HL-60/S4 treated with retinoic acid at 250 ng/mL for 4 days and 3 days (cell line): Measurements from ENCODE around the gene BLTP3B.

Experiments
- in situ Hi-C: fragments of 300-500 bp; cut with MboI; formaldehyde crosslinking; loops from 2 replicates; pipeline ENCODE4 v1.7.0; 2022; ENCODE audit warnings: low sequenced_read_pairs

The BLTP3B gene

DNA sequence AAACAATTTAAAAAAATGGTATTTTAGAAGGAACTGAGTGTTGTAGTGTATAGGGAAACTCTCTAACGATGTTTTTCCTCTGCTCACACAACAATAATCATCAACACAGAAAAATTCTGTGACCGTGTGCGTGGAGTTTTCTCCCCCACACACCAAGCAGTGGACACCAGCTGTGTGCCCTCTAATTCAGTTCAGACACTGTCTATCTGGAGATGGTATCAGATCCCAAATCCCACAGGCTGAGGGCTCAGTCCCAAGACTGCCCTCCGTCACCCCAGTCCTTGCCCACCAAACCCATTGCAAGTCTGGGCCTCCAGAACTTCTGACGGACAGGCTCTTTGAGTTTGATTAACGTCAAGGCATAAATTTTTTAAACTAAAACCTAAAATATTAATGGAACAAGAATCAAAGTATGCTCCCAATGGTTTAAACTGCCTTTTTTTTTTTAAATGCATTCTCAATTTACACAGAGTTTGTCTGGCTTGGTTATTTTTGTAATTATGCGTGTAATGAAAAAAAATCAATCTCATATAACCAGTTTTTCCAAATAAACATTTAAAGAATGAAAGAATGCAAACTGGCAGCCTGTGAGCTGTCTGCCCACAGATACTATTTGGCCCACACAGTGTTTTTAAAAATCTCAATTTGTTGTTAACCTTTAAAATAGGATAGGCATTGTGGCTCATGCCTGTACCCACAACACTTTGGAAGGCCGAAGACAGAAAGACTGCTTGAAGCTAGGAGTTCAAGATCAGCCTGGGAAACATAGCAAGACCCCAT, 19.2 kb downstream of the BLTP3B start:
- in situ Hi-C loops, result no loop called here

DNA sequence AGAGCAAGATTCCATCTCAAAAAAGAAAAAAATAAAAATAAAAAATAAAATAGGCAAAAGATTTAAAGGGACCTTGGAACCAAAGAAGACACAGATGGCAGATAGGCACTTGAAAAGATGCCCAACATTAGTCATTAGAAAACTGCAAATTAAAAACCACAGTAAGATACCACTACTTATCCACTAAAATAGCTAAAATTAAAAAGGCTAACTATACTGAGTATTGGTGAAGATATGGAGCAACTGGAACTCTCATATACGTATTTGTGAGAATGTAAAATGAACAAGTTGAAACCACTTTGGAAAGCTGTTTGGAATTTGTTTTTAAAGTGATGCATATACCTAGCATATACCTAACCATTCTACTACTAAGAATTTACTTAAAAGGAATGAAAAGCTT, 22.3 kb downstream of the BLTP3B start:
- in situ Hi-C loops, result no loop called here

DNA sequence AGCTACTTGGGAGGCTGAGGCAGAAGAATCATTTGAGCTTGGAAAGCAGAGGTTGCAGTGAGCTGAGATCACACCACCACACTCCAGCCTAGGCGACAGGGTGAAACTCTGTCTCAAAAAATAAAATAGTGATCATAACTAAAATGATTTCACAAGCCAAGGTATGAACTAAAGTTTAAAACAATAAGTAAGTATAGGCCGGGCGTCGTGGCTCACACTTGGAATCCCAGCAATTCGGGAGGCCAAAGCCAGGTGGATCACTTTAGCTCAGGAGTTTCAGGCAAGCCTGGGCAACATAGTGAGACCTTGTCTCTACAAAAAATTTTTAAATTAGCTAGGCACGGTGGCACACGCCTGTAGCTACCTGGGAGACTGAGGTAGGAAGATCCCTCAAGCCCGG, 27.4 kb downstream of the BLTP3B start:
- in situ Hi-C loops, result no loop called here

DNA sequence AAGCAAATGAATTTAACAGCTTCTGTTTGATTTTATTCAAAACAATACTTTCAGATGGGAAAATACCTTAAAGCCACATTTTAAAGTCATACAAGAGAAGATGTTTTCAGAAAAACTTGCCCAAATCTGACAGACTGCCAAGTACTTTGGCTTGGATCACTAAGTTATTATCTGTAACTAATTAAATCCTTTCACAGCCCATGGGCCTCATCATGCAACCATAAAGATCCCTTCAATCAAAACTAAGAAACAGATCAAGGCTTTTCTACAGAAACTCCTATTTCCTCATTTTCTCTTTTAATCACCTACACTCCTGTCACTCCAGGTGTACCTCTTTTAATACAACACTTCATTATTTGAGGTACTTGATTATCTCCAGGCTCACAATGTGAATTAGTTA, 28.1 kb downstream of the BLTP3B start:
- in situ Hi-C loops, result no loop called here

DNA sequence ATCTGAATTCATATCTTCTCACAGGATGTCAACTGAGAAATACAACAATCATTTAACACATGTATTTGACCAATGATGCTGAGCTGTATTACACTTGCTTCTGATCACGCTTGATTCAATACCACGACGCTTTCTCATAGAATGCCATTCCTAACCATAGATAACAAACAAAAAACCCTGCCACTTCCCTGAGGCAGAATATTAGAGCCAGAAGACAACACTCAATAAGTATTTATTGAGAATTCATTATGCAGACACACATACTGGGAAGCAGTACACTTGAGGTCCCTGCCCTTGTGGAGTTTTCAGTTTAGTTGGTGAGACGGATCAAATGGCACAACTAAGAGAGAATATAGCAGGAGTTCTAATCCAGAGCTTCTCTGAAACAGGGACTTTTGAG, 32.4 kb downstream of the BLTP3B start:
- in situ Hi-C loops, result no loop called here

DNA sequence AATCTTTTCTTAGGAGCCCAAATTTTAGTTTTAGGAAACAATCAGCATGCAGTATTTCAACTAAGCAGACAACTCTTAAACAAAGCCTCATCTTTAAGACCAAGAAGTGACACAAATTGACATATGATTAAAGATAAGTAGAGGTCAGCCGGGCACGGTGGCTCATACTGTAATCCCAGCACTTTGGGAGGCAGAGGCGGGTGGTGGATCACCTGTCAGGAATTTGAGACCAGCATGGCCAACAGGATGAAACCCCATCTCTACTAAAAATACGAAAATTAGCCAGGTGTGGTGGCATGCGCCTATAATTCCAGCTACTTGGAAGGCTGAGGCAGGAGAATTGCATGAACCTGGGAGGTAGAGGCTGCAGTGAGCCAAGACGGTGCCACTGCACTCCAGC, 35.8 kb downstream of the BLTP3B start:
- in situ Hi-C loops, result no loop called here

DNA sequence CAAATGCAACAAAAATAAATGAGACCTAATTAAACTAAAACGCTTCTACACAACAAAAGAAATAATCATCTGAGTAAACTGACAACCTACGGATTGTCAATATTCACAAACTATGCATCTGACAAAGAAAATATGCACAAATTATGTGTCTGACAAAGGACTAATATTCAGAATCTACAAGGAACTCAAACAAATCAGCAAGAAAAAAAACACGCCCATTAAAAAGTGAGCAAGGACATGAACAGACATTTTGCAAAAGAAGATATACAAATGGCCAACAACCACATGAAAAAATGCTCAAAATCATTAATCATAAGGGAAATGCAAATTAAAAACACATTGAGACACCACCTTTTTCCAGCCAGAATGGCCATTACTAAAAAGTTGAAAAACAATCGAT, 37.0 kb downstream of the BLTP3B start:
- in situ Hi-C loops, result no loop called here

DNA sequence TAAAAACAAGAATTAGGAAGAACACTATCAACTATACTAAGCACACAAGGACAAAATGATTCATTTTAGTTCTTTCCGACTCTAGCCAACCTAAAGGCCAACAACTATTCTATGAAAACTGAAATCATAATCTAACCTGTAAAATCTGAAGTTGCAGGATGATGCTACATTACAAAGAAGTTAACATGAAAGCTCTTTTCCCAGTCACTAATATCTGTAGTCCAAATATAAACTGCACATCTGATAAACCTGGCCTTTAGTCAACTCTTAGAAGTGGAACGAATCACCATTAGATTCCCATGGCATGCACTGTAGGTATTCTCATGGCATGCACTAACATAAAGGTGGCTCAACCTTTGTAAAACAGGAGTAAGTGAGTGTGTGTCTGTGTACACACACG, 41.7 kb downstream of the BLTP3B start:
- in situ Hi-C loops, result no loop called here
